Suprapubic skin (tissue), 3 donors: Measurements from ENCODE around the gene MTMR12.

Experiments used
- CTCF ChIP-seq, 2 donors: fragments of 200-600 bp in 1 of 2; fragments of 450-650 bp in 1 of 2; sonication (generic) in 1 of 2; IDR thresholded peaks; one replicate each; pipeline ENCODE4 v1.5.1; 2016 to 2019; ENCODE audit warnings: antibody characterized with exemption in 2 of 2, mild to moderate bottlenecking in 1 of 2, moderate library complexity in 1 of 2
- EP300 ChIP-seq: sonication (generic); formaldehyde crosslinking; IDR thresholded peaks from one replicate; pipeline ENCODE4 v1.6.1; 2017; ENCODE audit warnings: antibody characterized with exemption

GRCh38 chr5:32279786-32280185, 33.0 kb downstream of the MTMR12 start:
- TF ChIP-seq CTCF (IDR thresholded peaks at IDR 0.05) (no peak), EP300 (no peak)
